ENCODE data around the gene DNM2. TPM values are rescaled to one million over a fixed set of nuclear protein-coding genes. Genes with fewer than 3 reads are reported as not detected.

DNM2 gene
- total RNA-seq, 1 donor from 2014 or later = 113 TPM

DNA sequence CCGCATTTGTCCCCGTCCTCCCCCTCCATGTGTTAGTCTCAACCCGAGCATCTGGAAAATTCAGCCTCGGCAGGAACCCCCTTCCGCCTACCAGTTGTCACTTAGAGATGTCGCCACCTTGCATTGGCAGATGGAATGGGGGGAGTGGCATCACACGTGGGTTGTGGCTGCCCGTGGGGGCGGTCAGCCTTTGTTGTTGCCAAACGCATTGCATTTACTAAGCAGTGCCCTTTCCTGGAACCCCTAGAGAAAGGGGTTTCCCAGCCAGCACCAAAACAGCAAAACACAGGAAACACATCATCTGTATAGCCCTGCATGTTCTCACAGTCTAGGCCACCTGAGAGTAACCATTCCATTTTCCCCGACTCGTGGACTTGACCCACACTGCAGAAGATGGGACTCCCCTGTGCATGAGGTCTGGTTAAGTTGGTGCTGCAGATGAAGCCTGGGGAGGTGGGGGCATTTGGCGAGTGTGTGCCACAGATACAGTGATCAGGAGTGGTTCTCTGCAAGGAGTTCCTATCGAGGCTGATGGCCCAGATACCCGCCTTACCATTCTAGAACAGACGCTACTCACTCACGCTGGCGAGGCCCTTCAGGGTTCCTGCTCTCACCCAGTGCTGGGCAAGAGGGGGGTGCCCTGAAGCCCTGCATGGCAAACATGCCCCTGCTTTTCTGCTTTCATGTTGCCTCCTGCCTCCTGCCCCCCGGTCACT, 79.8 kb downstream of the DNM2 start:
- no peaks in the 10 kb centered on the region for H3K4me1 ChIP-seq
- H3K9me3 ChIP-seq = no peaks in the 10 kb centered on the region
- peaks cover 84 to 90% of the 10 kb centered on the region in 2 donors for H3K36me3 ChIP-seq
- TF ChIP-seq, protein P1, sequence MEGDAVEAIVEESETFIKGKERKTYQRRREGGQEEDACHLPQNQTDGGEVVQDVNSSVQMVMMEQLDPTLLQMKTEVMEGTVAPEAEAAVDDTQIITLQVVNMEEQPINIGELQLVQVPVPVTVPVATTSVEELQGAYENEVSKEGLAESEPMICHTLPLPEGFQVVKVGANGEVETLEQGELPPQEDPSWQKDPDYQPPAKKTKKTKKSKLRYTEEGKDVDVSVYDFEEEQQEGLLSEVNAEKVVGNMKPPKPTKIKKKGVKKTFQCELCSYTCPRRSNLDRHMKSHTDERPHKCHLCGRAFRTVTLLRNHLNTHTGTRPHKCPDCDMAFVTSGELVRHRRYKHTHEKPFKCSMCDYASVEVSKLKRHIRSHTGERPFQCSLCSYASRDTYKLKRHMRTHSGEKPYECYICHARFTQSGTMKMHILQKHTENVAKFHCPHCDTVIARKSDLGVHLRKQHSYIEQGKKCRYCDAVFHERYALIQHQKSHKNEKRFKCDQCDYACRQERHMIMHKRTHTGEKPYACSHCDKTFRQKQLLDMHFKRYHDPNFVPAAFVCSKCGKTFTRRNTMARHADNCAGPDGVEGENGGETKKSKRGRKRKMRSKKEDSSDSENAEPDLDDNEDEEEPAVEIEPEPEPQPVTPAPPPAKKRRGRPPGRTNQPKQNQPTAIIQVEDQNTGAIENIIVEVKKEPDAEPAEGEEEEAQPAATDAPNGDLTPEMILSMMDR (IDR thresholded peaks at IDR 0.05) = no peak
- H3K27me3 ChIP-seq = no peaks in the 10 kb centered on the region
- no peak overlapping the region for H3K27ac ChIP-seq
- intact Hi-C loops (cut with DNase I) = no loop called here
- no peak for DNase-seq (ENCODE audit: low spot score in 2 of 2)
- H3K4me3 ChIP-seq = no peak overlapping the region

DNA sequence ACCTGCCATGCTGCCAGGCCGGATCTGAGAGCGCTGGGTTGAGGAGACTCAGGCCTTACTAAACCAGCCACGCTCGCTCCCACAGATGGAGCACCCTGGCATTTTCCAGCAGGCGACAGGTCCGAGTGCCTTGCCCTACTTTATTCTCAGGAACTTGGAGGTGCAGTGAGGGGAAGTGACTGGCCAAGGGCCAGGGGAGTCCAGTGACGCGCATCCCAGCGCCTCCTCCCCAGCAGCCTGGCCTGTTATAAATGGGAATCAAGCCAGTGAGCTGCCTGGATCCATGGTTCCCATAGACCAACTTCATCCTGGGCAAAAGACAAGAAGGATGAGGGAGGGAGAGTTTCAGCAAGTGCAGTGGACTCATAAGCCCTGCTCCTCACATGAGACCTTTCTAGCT, 82.6 kb downstream of the DNM2 start:
- intact Hi-C loops (cut with DNase I) = no loop called here
- H3K4me1 ChIP-seq = no peaks in the 10 kb centered on the region
- no peaks in the 10 kb centered on the region for H3K27me3 ChIP-seq
- DNase-seq (ENCODE audit: low spot score in 2 of 2) = no peak
- H3K27ac ChIP-seq = no peak overlapping the region
- H3K9me3 ChIP-seq = no peaks in the 10 kb centered on the region
- H3K4me3 ChIP-seq = no peak overlapping the region
- peaks cover 83 to 91% of the 10 kb centered on the region in 2 donors for H3K36me3 ChIP-seq
- TF ChIP-seq, protein P1 (IDR thresholded peaks at IDR 0.05) = no peak

DNA sequence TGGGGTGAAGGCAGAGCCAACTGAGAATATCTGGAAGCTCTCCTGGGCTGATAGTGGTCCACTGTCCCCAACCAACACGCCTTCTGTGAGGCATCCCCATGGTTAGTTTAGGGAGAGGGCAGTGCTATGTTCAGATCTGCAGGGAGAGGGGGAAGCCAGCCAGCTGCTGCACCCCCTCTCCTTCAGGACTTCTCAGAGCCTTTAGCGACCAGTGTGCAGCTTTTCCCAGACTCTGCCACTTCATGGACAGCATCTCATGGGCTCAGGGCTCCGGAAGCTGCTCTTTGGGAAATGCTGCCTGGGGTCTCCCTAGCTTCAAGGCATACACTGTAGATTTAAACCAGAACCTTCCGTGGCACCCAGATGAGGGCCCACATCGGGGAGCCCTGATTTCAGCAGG, 84.6 kb downstream of the DNM2 start:
- TF ChIP-seq, protein P1 (IDR thresholded peaks at IDR 0.05) = no peak
- H3K9me3 ChIP-seq = no peaks in the 10 kb centered on the region
- H3K4me3 ChIP-seq = no peak overlapping the region
- H3K4me1 ChIP-seq = no peaks in the 10 kb centered on the region
- peaks cover 79 to 81% of the 10 kb centered on the region in 2 donors for H3K36me3 ChIP-seq
- DNase-seq (ENCODE audit: low spot score in 2 of 2) = no peak
- H3K27me3 ChIP-seq = no peaks in the 10 kb centered on the region
- intact Hi-C loops (cut with DNase I) = no loop called here
- no peak overlapping the region for H3K27ac ChIP-seq

DNA sequence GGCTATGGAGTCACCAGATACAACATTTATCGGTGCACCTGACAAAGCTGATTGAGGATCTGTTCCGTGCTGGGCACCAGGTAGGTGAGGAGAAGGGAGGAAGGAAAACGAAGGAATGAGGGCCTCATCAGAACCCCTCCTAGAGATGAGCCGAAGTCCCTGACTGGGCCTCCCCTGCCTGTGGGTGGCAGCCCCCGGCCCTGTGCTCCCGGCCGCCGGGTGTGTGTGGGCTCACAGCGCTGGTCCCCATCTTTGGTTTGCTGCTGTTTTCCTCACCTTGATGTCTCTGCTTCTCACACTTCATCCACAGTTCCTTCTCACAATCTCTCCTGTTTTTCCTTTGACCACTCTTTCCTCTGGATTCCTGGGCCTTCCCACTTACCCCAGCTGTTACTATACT, 85.4 kb downstream of the DNM2 start:
- Histone ChIP-seq H3K36me3 (peaks cover 76 to 78% of the 10 kb centered on the region in 2 donors), H3K9me3 (no peaks in the 10 kb centered on the region), H3K4me1 (no peaks in the 10 kb centered on the region), H3K27ac (no peak overlapping the region), H3K4me3 (no peak overlapping the region), H3K27me3 (no peaks in the 10 kb centered on the region)
- no peak for DNase-seq (ENCODE audit: low spot score in 2 of 2)
- TF ChIP-seq, protein P1 (IDR thresholded peaks at IDR 0.05) = no peak
- intact Hi-C loops (cut with DNase I) = no loop called here

DNA sequence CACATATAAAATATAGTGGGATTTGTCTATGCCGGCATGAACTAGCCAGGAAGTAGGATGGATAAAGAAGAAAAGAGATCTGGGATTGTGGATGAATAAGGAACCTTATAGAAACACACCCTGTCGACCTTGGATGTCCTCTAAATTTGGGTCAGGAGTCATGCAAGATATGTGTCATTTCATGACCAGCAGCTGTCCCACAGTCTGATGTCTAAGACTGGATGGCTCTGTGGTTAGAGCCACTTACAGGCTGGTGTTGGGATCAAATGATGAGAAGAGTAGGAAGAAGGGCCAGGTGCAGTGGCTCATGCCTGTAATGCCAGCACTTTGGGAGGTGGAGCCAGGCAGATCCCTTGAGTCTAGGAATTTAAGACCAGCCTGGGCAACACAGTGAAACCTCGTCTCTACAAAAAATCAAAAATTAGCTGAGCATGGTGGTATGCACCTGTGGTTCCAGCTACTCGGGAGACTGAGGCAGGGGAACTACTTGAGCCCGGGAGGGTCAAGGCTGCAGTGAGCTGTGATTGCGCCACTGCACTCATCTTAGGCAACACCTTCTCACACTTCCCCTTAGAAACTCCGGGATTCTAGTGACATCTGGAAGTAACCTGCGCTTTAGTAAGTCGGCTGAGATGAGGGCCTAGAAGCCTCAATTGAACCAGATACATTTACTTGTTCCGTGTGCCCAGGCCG, 87.3 kb downstream of the DNM2 start:
- intact Hi-C loops (cut with DNase I) = no loop called here
- TF ChIP-seq, protein P1 (IDR thresholded peaks at IDR 0.05) = no peak

More for the DNA sequence above, 87.3 kb downstream of the DNM2 start:
- DNase-seq (ENCODE audit: low spot score in 2 of 2) = no peak
- no peak overlapping the region for H3K27ac ChIP-seq
- H3K27me3 ChIP-seq = no peaks in the 10 kb centered on the region
- H3K9me3 ChIP-seq = no peaks in the 10 kb centered on the region
- H3K36me3 ChIP-seq = peaks cover 70 to 79% of the 10 kb centered on the region in 2 donors
- no peak overlapping the region for H3K4me3 ChIP-seq
- no peaks in the 10 kb centered on the region for H3K4me1 ChIP-seq
